Gastroesophageal sphincter (tissue), 4 donors: ENCODE data around the gene MR1. TPM values are rescaled to one million over a fixed set of nuclear protein-coding genes. Genes with fewer than 3 reads are reported as not detected.

ENCODE experiments used
- ATAC-seq: fragments of 150-250 bp; one replicate; pipeline ENCODE4 v1.9.1; 2016; ENCODE audit warnings: mild to moderate bottlenecking, moderate library complexity
- H3K27ac ChIP-seq, 4 donors: fragments of 200-600 bp; sonication (generic) in 3 of 4; 1 replicate in 3 of 4; 2 replicates in 1 of 4; pipeline ENCODE4 v1.5.1; 2016 to 2019
- H3K27me3 ChIP-seq: fragments of 200-600 bp; sonication (generic); one replicate; pipeline ENCODE4 v1.5.1; 2019
- H3K36me3 ChIP-seq, 2 donors: fragments of 200-600 bp; sonication (generic); one replicate each; pipeline ENCODE4 v1.5.1; 2019; ENCODE audit warnings: control low read depth in 1 of 2
- H3K4me1 ChIP-seq, 3 donors: fragments of 200-600 bp; sonication (generic); 1 replicate in 2 of 3; 2 replicates in 1 of 3; pipeline ENCODE4 v1.5.1; 2016 to 2019; ENCODE audit warnings: control low read depth in 2 of 3
- H3K4me3 ChIP-seq, 2 donors: fragments of 200-600 bp; sonication (generic); one replicate each; pipeline ENCODE4 v1.5.1; 2019; ENCODE audit warnings: mild to moderate bottlenecking in 1 of 2, moderate library complexity in 1 of 2
- H3K9me3 ChIP-seq, 3 donors: fragments of 200-600 bp; sonication (generic); one replicate each; pipeline ENCODE4 v1.5.1; 2017 to 2019; ENCODE audit warnings: control low read depth in 2 of 3
- EP300 ChIP-seq: sonication (generic); formaldehyde crosslinking; IDR thresholded peaks from one replicate; pipeline ENCODE4 v1.6.1; 2017; ENCODE audit warnings: antibody characterized with exemption, mild to moderate bottlenecking
- POLR2A ChIP-seq, 2 donors: fragments of 450-650 bp; IDR thresholded peaks; one replicate each; pipeline ENCODE4 v1.6.1; 2017; ENCODE audit warnings: antibody characterized with exemption in 2 of 2, mild to moderate bottlenecking in 2 of 2, moderate library complexity in 1 of 2
- POLR2AphosphoS5 ChIP-seq: sonication (generic); formaldehyde crosslinking; IDR thresholded peaks from one replicate; pipeline ENCODE4 v1.6.1; 2017; ENCODE audit warnings: antibody characterized with exemption
- WGBS, 2 donors: methylation state at CpG; one replicate each; pipeline ENCODE4 v1.1.5; 2018; ENCODE audit warnings: low coverage in 1 of 2; 5-methylcytosine and 5-hydroxymethylcytosine counted together
- total RNA-seq, 4 donors: library from RNA; depleted of rRNA; stranded (reverse); fragments of >200 nt; gene quantifications; one replicate each; pipeline ENCODE4 v1.1.0, GENCODE V29; 2016
- TF ChIP-seq, protein P1 (sequence below), 4 experiments: fragments of 200-600 bp in 2 of 4; fragments of 450-650 bp in 2 of 4; sonication (generic) in 1 of 4; IDR thresholded peaks; one replicate each; pipeline ENCODE4 v1.5.1; 2017 to 2019; ENCODE audit warnings: antibody characterized with exemption in 4 of 4, mild to moderate bottlenecking in 2 of 4, moderate library complexity in 2 of 4

The MR1 gene
- total RNA-seq, 4 donors from 2014 or later = 15.3 to 19.8 (median 18.2) TPM

DNA sequence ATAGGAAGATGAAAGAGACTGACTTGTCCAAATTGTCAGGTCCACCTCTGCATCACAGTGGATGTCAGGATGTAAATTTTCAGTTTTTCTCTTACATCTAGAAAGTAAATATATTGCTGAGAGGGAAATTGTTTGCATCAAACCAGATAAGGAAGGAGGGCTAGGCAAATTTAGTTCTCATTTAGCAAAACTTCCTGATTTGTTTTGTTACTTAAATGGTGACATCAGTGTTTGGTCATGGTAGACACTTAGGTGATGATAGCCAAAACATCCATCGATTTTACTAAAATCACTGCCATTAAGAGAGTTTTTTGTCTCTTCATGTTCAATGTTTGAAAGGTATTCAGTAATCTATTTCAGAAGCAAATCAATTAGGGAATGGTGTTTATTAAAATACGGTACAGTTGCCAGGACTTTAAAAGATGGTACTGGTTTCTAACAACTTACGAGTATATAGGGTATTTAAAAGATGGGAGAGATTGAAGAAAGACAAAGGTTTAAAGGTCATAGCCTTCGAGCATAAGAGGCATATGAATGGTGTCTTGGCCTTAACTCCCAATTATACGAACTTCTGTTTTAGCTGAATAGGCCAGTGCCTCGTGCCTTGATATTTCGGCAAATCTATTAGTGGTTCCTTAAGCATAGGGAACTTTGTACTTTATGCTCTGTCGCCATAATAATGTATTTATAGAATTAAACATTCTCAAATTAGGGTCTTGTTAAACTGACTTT lies 57.7 kb downstream of the MR1 start:
- 74 to 84% methylated on average over 8 of the region's 8 CpGs for WGBS, 2 donors
- TF ChIP-seq POLR2A (IDR thresholded peaks at IDR 0.05) = no peak
- TF ChIP-seq, protein P1, sequence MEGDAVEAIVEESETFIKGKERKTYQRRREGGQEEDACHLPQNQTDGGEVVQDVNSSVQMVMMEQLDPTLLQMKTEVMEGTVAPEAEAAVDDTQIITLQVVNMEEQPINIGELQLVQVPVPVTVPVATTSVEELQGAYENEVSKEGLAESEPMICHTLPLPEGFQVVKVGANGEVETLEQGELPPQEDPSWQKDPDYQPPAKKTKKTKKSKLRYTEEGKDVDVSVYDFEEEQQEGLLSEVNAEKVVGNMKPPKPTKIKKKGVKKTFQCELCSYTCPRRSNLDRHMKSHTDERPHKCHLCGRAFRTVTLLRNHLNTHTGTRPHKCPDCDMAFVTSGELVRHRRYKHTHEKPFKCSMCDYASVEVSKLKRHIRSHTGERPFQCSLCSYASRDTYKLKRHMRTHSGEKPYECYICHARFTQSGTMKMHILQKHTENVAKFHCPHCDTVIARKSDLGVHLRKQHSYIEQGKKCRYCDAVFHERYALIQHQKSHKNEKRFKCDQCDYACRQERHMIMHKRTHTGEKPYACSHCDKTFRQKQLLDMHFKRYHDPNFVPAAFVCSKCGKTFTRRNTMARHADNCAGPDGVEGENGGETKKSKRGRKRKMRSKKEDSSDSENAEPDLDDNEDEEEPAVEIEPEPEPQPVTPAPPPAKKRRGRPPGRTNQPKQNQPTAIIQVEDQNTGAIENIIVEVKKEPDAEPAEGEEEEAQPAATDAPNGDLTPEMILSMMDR (IDR thresholded peaks at IDR 0.05) = no peak
- TF ChIP-seq POLR2AphosphoS5 = no peak
- no peak for TF ChIP-seq EP300
- Histone ChIP-seq H3K4me1 (peaks cover 13 to 68% (median 22%) of the 10 kb centered on the region in 3 donors), H3K27me3 (no peaks in the 10 kb centered on the region), H3K27ac (peak overlapping the region in 3 of 4 donors; percentile 94 to 98 (median 96)), H3K4me3 (peak overlapping the region; percentile 61 to 88), H3K9me3 (no peaks in the 10 kb centered on the region), H3K36me3 (no peaks in the 10 kb centered on the region)
- ATAC-seq = no peak

DNA sequence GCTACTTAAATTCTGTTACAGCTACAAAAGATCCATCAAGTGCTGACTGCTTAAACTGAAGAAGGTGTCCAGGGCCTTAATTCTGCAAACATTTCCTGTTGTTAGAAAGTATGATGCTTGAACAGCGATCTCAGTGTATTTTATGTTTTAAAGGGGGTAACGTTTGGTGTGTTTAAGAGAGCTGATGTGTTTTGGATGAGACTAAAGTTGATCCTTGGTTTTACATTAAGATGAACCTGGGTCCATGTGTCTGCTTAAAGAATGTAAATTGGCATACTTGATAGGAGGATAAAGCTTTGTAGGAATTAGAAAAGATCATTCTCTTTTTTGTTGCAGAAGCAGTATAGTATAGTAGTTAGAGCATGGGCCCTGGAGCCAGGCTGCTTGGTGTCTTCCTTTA lies 58.3 kb downstream of the MR1 start:
- H3K27ac ChIP-seq = no peak overlapping the region
- no peaks in the 10 kb centered on the region for H3K27me3 ChIP-seq
- no peaks in the 10 kb centered on the region for H3K36me3 ChIP-seq
- TF ChIP-seq, protein P1 (IDR thresholded peaks at IDR 0.05) = no peak
- no peak for TF ChIP-seq POLR2A (IDR thresholded peaks at IDR 0.05)
- no peak for TF ChIP-seq POLR2AphosphoS5
- TF ChIP-seq EP300 = no peak
- 60 to 79% methylated on average over 2 of the region's 2 CpGs for WGBS, 2 donors
- H3K4me1 ChIP-seq = peaks cover 13 to 74% (median 22%) of the 10 kb centered on the region in 3 donors
- no peak for ATAC-seq
- H3K4me3 ChIP-seq = no peak overlapping the region
- H3K9me3 ChIP-seq = no peaks in the 10 kb centered on the region

DNA sequence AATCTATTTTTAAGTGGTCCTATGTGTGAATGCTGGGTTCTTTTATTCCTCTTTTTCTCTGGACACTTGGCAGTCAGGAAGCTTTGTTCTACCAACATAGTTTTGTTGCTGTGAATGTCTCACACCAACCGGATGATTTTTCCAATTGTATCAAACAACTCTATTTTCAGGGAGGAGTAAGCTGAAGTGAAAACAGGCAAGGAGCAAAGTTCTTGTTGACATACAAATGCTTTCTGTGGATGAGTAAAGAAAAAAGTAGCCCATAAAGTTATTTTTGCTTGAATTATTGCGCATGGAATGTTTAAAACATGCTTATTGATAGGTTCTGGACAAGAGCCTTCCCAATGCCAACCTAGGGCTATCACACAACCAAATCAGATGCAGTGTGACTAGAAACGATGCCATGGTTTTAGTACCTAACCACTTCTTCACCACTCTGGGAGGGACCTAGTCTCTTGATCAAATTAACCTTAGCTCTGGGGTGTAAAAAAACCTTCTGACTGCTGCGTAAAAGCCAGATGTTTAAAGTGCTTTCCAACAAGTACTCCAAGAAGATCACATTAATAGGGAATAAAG lies 59.2 kb downstream of the MR1 start:
- H3K4me1 ChIP-seq = peaks cover 13 to 76% (median 22%) of the 10 kb centered on the region in 3 donors
- ATAC-seq = no peak
- no peak for TF ChIP-seq EP300
- no peak for TF ChIP-seq POLR2A (IDR thresholded peaks at IDR 0.05)
- TF ChIP-seq, protein P1 (IDR thresholded peaks at IDR 0.05) = no peak
- TF ChIP-seq POLR2AphosphoS5 = no peak
- WGBS, 2 donors = 85 to 87% methylated on average over 3 to 4 of the region's 4 CpGs
- H3K36me3 ChIP-seq = no peaks in the 10 kb centered on the region
- H3K9me3 ChIP-seq = no peaks in the 10 kb centered on the region
- H3K27ac ChIP-seq = no peak overlapping the region
- no peak overlapping the region for H3K4me3 ChIP-seq
- H3K27me3 ChIP-seq = no peaks in the 10 kb centered on the region

DNA sequence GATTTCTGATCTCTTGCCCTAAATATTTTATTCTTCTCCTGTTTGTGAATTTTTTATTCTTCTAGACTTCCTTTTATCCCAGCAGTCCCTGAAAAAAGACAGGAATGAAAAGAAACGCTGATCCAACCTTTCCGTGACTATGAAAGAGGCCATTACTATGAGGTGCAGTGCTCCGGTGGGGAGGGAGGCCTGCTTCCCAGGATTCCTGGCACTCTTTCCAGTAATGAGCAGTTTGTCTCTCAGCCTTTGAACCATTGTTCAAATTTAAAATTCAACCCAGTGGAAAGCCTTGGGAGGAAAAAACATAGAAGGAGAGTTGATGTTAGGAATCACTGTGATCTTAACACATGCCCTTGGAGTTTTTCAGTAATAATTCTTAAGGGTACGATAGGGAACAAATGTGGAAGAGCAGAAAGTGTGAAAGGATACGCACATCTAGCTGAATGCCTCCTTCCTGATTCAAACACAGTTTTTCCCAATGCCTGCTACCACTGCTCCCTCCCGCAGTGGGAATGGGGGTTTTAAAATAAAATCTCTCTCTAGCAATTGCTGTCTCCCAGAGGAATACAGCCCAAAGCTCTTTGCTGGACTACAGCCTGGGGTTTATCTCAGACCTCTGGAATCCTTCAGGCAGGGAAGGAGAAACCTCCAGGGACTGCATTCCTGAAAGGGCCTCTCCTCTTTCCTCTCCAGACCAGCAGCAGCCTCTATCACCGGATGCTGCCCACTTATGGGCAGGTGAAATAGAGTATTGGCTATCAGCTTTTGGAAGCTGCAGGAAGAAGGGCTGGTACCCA lies 60.8 kb downstream of the MR1 start:
- Histone ChIP-seq H3K27me3 (no peaks in the 10 kb centered on the region), H3K36me3 (no peaks in the 10 kb centered on the region), H3K9me3 (no peaks in the 10 kb centered on the region), H3K4me1 (peaks cover 17 to 88% (median 26%) of the 10 kb centered on the region in 3 donors), H3K4me3 (no peak overlapping the region), H3K27ac (peak overlapping the region; percentile 53 to 76 (median 70))
- 14 to 22% methylated on average over 3 to 7 of the region's 7 CpGs for WGBS, 2 donors
- peak; percentile 32 for TF ChIP-seq POLR2AphosphoS5
- no peak for TF ChIP-seq POLR2A (IDR thresholded peaks at IDR 0.05)
- TF ChIP-seq, protein P1 (IDR thresholded peaks at IDR 0.05) = peak in 1 of 4 experiments; percentile 5
- TF ChIP-seq EP300 = no peak
- peak; percentile 79 for ATAC-seq
